Fibroblast of upper back skin (primary cell): Measurements from ENCODE around the gene STT3B.

Experiments
- DNase-seq: peaks from one replicate; pipeline ENCODE4 v3.0.0-alpha.2; 2013

Gene STT3B

DNA sequence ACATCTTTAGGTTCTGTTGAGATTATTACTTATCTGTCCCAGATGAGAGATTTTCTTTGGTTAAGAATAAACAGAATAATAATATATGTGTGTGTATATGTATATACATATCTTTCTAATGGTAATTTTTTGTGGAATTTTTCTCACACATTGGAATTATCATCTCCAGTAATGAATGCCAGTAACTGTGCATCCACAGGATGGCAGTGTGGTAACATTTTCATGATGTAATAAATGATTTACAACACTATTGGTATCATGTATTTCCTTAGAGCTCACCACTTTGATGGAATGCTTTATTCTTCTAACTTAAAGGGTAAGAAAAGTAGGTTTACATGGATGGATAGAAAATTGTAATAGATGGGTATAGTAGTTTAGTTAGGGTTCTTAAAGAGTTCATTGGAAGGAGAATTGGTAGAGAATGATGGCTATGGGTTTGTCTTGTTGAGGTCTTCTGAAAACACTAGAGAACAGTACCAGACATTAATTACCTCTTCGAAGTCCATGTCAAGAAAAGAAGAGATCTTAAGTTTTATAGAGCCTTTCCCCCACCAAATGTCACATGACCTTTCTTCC is 78.1 kb downstream of the STT3B start:
- peak; percentile 44 for DNase-seq

DNA sequence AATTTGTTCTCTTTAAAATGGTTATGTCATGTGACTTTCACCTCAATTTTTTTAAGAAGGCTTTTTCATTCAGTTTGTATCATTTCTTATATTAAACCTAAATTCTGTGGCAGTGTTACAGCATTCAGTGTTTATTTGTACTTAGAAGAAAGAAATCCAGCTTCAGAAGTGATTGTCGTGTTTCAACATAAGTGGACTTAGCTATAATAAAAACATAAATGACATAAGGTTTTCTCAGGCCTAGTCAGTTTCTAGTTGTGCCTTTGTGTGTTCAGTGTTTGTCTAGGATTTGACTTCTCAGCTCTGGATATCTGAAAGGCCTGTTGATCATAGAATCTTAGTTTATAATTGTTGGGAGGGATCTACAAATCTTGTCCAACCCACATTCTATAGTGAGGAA is 80.5 kb downstream of the STT3B start:
- DNase-seq: no peak

DNA sequence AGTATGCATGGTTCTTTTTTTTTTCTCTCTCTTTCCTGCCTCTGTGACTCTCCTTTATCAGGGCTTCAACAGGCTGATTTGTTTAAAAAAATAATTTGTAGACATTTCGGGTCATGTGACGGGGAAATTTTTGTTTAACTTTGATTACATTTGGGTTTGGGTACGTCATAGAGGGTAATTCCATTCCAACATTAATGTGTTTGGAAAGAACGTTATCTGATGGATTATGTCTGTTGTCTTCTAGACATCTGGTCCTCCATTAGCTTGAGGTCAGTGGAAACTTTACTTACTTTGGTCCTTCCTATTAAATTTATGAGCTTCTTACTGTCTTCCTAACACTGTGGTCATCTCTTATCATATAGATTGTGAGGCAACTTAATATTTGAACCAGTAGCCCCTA is 80.9 kb downstream of the STT3B start:
- DNase-seq: no peak

GRCh38 chr3:31614162-31614921 is 81.6 kb downstream of the STT3B start:
- DNase-seq: no peak

DNA sequence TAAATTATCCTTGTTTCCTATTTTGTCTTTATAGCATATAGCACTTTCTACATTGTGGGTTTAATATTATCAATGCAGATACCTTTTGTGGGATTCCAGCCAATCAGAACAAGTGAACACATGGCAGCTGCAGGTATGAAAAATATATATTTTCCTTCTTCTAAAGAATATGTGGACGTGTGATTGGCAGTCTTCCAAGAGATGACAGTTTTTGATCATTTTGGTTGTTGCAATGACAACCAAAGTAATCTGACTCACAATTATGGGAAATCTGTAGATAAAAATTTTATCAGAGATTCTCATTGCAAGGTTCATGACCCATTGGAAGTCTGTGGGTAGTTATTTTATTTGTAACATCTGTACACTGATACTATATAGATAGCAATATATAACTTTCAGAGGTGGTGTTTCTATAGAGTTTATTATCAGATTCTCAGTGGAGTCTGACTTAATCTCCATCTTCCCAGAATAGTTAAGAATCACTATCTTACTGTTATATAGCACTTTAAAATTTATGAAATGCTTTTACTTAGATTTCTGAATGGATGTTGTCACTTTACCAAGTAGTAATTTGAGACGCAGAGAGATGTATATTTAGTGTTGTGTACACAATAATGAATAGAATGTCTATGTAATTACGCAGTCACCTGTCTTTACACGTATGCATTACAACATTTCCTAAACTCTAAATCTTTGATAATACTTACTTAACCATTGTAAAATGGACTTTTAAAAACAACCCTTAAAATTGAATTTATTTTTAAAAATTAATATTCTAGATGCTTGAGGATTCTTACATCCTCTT is 82.5 kb downstream of the STT3B start:
- no peak for DNase-seq

DNA sequence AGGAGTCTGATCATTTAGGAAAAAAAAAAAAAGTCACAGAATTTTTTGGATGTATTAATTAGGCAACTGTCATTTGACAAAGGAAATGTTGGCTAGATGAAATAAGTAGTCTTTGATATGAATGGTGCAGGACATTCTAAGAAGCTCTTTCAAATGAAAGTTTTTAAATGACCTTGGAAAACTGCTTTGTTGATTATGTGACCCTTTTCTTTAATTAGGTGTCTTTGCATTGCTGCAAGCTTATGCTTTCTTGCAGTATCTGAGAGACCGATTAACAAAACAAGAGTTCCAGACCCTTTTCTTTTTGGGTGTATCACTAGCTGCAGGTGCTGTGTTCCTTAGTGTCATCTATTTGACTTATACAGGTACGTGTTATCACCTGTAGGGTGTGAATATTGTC is 84.0 kb downstream of the STT3B start:
- DNase-seq: no peak

DNA sequence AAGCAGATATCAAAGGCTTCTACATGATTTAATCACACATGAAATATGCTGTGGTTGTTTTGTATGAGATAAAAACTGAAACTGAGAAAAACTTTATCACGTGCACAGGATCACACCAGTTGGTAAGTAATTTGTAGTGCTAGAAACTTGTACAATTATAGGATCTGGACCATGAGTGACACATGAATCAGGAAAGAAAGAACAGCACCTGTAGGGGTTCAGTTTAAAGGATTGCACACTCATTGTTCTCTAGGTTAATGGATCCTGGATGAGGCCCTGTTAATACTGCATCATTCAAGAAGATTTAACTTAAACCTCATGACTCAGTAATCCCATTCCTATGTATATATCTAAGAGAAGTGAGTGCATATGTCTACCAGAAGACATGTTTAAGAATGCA is 87.9 kb downstream of the STT3B start:
- DNase-seq: peak; percentile 32

DNA sequence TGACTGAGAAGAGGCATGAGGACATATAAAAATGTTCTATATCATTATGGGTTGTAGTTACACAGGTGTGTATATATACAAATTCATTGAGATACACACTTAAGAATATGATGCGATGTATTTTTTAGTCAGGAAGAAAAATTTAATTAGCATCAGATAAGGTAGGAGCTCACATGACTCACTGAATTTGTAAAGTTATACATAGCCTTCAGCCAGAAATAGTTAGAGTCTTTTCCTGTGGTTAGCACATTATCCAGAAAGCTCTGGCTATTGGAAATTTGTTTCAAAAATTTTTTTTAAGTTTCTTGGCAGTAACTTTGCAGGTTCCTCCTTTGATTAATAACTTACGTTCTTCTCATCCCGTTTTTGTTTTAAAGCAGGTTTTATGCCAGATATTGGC is 88.6 kb downstream of the STT3B start:
- DNase-seq: peak; percentile 25

DNA sequence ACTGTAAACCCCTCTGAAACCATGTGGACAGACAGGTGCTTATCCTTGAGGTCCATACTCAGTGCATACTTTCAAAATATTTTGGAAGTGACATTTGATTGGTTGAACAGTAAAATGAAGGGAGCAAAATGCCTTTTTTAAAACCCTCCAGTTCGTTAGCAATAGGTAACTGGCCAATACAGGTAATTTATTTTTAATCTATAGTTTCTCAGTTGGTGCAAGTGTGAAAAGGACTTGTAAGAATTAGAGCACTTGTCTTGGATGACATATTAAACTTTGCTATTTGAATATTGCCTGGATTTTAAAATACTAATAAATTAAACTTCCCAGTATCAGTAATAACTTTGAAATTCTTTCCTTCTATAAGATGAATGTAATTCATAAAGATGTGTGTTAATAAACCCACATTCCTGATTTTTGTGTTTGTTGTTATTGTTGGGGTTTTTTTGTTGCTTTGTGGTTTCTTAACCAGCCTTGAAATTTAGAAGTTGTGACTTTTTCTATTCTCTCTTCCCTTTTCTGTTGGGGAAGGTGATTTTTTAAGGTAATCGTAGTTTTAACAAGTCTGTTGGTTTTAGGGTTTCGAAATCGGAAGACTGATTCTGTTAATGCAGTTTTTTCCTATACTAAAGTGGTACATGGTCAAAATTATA is 90.0 kb downstream of the STT3B start:
- DNase-seq: no peak

DNA sequence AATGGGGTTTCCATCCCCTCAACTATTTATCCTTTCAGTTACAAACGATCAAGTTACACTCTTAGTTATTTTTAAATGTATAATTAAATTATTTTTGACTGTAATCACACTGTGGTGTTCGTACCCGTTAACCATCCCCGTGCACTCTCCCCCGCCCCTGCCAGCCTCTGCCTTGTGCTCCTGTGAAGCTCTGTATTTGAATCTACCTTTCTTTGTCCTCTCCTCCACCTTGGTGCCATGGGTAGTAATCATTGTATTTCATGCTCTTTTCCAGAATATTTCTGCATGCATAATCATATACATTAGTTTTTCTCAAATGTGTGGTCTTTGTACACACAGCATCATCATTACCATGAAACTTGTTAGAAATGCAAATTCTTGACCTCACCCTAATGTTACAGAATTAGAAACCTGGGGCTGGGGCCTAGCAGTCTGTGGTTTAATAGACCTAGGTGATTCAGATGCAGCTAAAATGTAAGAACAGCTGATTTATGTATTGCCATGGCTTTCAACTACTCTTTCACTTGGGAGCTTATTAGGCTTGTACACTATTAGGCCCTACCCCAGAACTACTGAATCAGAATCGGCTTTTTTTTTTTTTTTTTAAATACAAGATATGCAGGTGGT is 91.5 kb downstream of the STT3B start:
- no peak for DNase-seq

- DNase-seq: no peak
These were observed 92.6 kb downstream of the STT3B start for GRCh38 chr3:31625358-31625757.

DNA sequence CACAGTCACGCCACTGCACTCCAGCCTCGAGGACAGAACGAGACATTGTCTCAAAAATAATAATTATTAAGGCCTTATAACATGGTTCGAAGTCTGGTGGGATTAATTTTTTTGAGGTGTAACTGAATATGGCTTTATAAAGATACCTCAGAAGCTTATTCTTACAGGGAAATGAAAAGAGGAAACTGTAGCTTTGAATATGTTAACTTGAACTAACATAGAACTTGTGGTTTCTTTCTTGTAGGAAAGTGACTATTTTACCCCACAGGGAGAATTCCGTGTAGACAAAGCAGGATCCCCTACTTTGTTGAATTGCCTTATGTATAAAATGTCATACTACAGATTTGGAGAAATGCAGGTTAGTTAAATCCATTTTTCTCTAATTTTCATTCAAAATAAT is 96.3 kb downstream of the STT3B start:
- no peak for DNase-seq

- DNase-seq: peak; percentile 73
These were observed 101.8 kb downstream of the STT3B start for GRCh38 chr3:31634476-31634875.

- DNase-seq: no peak
These were observed 102.8 kb downstream of the STT3B start for GRCh38 chr3:31635545-31635944.

DNA sequence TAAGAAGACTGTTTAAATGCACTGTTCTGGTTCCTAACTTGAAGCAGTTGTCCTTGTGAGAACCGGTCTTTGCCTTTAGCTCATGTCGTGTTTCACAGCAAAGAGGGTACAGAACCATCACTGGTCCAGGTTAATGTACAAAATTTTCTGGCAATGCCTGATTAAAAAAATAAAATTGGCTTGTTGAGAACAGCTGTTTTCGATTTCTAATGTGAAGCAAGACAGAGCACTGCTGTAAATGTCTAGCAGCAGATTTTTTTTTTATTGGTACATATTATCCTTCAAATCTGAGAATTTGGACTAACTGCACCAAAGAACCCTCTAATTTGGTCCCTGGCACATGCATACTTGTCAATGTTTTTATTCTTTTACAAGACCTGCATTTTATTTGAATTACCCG is 103.3 kb downstream of the STT3B start:
- no peak for DNase-seq

- DNase-seq: no peak
These were observed 104.1 kb downstream of the STT3B start for GRCh38 chr3:31636694-31637442.

- DNase-seq: no peak
These were observed 107.1 kb downstream of the STT3B start for GRCh38 chr3:31639828-31640227.

DNA sequence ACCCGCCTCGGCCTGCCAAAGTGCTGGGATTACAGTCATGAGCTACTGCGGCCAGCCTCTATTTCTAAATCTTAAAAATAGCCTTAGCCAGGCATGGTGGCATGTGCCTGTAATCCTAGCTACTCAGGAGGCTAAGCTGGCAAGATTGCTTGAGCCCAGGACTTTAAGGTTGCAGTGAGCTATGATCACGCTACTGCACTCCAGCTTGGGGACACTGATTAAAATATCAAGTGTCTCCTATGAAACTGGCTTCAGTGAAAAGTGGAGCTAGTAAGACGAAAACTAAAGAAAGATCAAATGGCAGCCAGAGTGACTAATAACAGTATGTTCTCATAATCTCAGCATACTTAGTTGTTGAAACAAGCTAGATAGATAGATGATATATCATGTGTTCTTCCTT is 112.5 kb downstream of the STT3B start:
- no peak for DNase-seq

DNA sequence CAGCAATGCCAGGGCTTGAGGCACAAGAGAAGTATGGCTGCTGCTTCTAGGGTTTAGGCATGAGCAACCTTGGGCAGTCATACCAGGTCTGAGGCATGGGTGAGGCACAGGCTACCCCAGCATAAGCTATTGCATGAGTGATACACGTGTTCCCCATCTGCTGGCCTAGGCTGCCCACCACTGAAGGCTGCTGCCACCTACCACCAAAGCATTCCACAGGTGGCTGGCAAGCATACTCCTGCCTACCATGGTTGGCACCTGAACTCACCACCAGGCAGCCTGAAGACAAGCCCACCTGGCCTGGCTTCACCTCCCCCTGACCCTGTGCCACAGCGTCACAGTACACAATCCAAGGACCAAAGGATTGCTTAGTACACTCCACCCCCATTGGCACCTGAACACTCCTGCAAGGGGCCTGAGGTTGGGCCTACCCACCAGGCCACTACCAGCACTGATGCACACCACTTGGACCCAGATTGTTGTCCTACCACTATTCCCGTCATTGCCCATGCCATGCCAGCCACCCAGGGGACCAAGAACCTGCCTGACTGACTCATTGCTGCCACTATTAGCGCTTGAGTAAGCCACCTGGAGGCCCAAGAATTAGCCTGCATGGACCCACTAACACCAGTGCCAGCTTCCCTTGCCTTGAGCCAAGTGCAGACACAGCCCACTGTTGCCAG is 115.7 kb downstream of the STT3B start:
- DNase-seq: no peak

DNA sequence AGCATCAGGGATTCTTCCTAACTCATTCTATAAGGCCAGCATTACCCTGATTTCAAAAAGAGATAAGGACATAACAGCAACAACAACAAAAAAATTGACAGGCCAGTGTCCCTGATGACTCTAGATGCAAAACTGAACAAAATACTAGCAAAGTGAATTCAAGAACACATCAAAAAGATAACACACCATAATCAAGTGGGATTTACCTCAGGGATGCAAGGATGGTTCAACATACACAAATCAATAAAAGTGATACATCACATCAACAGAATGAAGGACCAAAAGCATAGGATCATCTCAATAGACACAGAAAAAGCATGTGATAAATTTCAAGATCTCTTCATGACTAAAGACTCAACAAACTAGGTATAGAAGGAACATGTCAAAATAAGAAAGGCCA is 119.6 kb downstream of the STT3B start:
- no peak for DNase-seq

GRCh38 chr3:31653464-31653863 is 120.7 kb downstream of the STT3B start:
- DNase-seq: no peak

GRCh38 chr3:31654998-31655397 is 122.3 kb downstream of the STT3B start:
- no peak for DNase-seq
